ENCODE results near the gene PATE3. TPM values are rescaled to one million over a fixed set of nuclear protein-coding genes. Genes with fewer than 3 reads are reported as not detected.

Gene PATE3
- total RNA-seq, 2 donors from 2014 or later, result not detected

DNA sequence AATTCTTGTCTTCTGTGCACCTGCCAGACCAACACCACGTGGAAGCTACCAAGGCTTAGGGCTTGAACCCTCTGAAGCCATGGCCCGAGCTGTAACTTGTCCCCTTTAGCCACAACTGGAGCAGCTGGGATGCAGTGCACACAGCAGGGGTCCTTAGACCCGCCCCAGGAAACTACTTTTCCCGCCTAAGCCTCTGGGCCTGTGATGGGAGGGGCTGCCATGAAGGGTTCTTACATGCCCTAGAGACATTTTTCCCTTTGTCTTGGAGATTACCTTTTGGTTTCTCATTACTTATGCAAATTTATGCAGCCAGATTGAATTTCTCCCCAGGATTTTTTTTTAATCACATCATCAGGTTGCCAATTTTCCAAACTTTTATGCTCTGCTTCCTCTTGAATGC is 9.7 kb downstream of the PATE3 start:
- ATAC-seq, result no peak
- Mint-ChIP-seq H3K9me3 (peaks cover 15 to 38% of the 10 kb centered on the region in 2 donors), H3K27ac (no peak overlapping the region)

DNA sequence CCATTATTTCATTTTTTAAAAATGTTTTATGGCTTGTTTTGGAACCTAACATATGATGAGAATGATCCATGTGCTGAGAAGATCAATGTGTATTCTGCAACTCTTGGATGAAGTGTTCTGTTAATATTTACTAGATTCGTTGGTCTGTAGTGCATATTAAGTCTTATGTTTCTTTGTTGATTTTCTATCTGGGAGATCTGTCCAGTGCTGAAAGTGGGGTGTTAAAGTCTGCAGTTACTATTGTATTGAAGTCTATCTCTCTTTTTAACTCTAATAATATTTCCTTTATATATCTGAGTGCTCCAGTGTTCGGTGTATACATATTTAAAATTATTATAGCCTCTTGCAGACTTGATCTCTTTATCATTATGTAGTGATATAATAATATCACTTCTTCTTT is 11.9 kb downstream of the PATE3 start:
- DNase-seq (ENCODE audit: low spot score in 2 of 2), result no peak
- ATAC-seq, result no peak
- peaks cover 17 to 35% of the 10 kb centered on the region in 2 donors for H3K9me3 Mint-ChIP-seq
- H3K36me3 Mint-ChIP-seq, result peaks cover 13 to 42% of the 10 kb centered on the region in 2 donors
- H3K27ac Mint-ChIP-seq, result no peak overlapping the region

More for the DNA sequence above, 9.7 kb downstream of the PATE3 start:
- peaks cover 13 to 40% of the 10 kb centered on the region in 2 donors for H3K36me3 Mint-ChIP-seq
- DNase-seq (ENCODE audit: low spot score in 2 of 2), result no peak

GRCh38 chr11:125802387-125802786 is 14.5 kb downstream of the PATE3 start:
- Mint-ChIP-seq H3K36me3 (peaks cover 13 to 30% of the 10 kb centered on the region in 2 donors), H3K27ac (no peak overlapping the region), H3K9me3 (peaks cover 17 to 26% of the 10 kb centered on the region in 2 donors)
- ATAC-seq (no peak), DNase-seq (ENCODE audit: low spot score in 2 of 2) (no peak)

DNA sequence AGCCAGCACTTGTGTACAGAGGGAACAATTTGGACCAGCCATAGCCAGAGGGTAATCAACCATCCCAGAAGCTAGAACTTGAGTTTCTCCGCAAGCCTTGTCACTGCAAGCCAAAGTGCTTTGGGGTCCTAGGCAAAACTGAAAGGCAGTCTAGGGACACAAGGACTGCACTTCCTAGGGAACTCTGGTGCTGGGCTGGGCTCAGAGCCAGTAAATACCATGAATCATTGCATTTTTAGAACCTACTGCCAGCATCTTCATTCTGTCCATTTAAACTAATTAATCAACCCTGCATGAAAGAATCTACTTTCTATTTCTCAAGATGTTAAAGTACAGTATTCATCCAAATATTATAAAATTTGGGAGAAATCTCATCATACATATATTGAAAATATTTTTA is 20.0 kb downstream of the PATE3 start:
- Mint-ChIP-seq H3K27ac (no peak overlapping the region), H3K36me3 (peaks cover 0 to 1% of the 10 kb centered on the region in 2 donors), H3K9me3 (peaks cover under 1 to 3% of the 10 kb centered on the region in 2 donors)
- DNase-seq (ENCODE audit: low spot score in 2 of 2) (no peak), ATAC-seq (no peak)

GRCh38 chr11:125833016-125833415 is 45.1 kb downstream of the PATE3 start, which contains the start of gene PATE4:
Gene PATE4, plus strand, starts transcription at chr11:125833316. Its CDS starts 44 bp downstream, at chr11:125833360.
- peaks cover 0 to 11% of the 10 kb centered on the region in 2 donors for H3K36me3 Mint-ChIP-seq
- ATAC-seq (no peak), DNase-seq (ENCODE audit: low spot score in 2 of 2) (no peak)
- no peak within 1 kb of the TSS for H3K27ac Mint-ChIP-seq
- peaks cover 5 to 10% of the 10 kb centered on the region in 2 donors for H3K9me3 Mint-ChIP-seq

- Mint-ChIP-seq H3K36me3 (peaks cover 0 to 11% of the 10 kb centered on the region in 2 donors), H3K9me3 (peaks cover 0 to 10% of the 10 kb centered on the region in 2 donors), H3K27ac (no peak overlapping the region)
- no peak for DNase-seq (ENCODE audit: low spot score in 2 of 2)
- ATAC-seq, result no peak
Measured at GRCh38 chr11:125835748-125836147, 47.8 kb downstream of the PATE3 start.

Other genes with a start within 250 kb of the PATE3 start
- 10 to 100 TPM; 12.4 to 33.0 TPM for gene EI24, start 218.7 kb upstream of the PATE3 start, total RNA-seq
- 100 to 1,000 TPM; 112 to 143 TPM for gene STT3A, start 195.3 kb upstream of the PATE3 start, total RNA-seq
- gene CHEK1, start 163.0 kb upstream of the PATE3 start, total RNA-seq, result 100 to 1,000 TPM; 112 to 137 TPM
- gene ACRV1, start 107.3 kb upstream of the PATE3 start, total RNA-seq, result not detected
- not detected for gene PATE1, start 41.8 kb upstream of the PATE3 start, total RNA-seq
- not detected for gene PATE2, start 9.3 kb upstream of the PATE3 start, total RNA-seq
- not detected for gene PATE4, start 45.2 kb downstream of the PATE3 start, total RNA-seq
- 1 to 10 TPM; 6.4 to 7.0 TPM for gene HYLS1, start 99.5 kb downstream of the PATE3 start, total RNA-seq
- 10 to 100 TPM; 10.2 to 32.2 TPM for gene PUS3, start 115.1 kb downstream of the PATE3 start, total RNA-seq
- 1 to 10 TPM in 1 of 2 donors, not detected in 1; 4.2 TPM for gene DDX25, start 116.4 kb downstream of the PATE3 start, total RNA-seq
- gene VSIG10L2, start 157.9 kb downstream of the PATE3 start, total RNA-seq, result not detected

Measured in activated naive CD4-positive, alpha-beta T cell treated with anti-CD3 and anti-CD28 coated beads, Interleukin-2, amount 50 U/mL, for 72 hours (primary cell).